Measurements from ENCODE around the gene EIF3L.
"Not testable (repeated sequence)": the region's sequence is repeated elsewhere in the genome, so short reads cannot be mapped to it uniquely, and the experiment has no call there.

EIF3L gene

DNA sequence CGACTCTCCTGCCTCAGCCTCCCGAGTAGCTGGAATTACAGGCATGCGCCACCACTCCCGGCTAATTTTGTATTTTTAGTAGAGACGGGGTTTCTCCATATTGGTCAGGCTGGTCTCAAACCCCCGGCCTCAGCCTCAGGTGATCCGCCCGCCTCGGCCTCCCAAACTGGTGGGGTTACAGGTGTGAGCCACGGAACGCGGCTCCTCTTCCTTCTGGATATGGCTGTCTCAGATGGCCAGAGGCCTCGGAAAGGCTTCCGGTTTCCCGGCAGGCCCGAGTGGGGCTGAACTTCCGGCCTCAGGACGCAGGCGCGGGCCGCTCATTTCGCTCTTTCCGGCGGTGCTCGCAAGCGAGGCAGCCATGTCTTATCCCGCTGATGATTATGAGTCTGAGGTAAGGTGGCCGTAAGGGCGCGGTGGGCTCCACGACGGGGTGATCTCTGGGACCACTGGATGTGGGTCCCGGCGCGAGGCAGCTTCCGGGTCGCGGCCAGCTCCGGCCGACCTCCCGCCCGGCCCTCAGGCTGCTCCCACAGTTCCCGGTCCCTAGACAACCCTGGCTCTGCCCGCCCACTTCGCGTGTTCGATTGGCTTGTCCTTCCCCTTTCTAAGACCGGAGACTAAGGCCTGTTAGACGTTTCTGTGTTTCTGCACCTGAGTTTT is at the start of gene EIF3L:
Gene EIF3L, plus strand, starts transcription at position 331 of the 663 bp plus-strand sequence. Its CDS starts 31 bp downstream, at position 362.
- DNase-seq (ENCODE audit: low read depth) = peak; percentile 89

GRCh38 chr22:37799979-37800378 is 49.2 kb upstream of the EIF3L start:
- not testable (repeated sequence) for DNase-seq (ENCODE audit: low read depth)

GRCh38 chr22:37801946-37802309 is 47.3 kb upstream of the EIF3L start:
- DNase-seq (ENCODE audit: low read depth) = no peak

DNA sequence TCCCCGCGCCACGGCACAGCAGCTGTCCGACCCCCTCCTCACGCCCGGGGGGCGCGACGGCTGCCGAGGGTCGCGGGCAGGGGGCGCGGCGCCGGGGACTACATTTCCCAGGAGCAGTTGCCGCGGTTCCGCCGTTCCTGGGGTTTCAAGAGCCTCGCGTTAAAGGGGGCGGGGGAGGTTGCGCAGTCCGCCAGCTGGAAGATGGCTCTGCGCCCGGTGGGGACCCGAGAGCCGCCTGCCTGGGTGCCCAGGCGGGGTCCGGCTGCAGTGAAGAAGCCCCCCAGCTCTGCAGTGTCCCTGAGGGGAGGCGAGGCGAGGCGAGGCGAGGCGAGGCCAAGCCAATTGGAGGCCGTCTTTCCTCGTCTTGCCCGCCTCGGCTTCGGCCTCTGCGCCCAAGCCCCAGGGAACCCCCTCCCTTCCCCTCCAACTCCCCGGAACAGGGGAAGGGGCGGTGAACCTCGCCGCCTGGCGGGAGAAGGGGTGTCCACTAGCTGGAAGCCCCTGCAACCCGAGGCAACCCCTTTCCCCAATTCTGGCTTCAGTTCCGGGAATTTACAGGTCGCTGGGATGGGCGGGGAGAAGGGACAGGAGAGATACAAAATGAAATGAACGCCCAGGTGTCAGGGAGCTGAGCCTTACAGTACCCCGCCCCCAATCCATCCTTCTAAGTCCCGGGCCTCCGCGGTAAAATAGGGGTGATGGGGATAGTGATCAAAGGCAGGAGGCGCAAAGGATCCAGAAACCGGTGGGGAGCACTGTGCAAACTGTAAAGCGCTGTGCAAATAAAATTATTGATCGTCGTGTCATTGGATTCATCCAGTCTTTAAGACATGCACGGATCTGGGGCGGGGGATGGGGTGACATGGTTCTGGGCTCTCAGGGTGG is 46.7 kb upstream of the EIF3L start:
- peak; percentile 57 for DNase-seq (ENCODE audit: low read depth)

DNA sequence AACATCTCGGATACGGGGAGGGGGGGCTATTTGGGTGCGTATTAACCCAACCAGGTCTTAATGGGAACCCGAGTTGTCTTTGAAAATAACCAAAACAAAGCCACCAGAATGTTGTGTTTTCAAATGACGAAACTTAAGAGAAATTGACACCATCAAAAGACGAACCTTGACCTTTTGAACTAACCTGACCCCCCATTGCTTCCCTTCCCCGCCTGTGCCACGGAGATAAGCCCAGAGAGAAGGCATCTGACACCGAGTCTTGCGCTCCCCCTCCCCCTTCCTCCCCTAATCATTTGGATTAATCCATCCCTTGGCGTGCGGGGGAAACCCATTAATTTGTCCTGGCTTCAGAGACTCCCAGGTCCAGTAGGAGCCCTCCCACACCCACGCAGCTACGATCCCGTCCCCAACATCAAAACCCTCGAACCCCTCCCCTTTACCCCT is 46.0 kb upstream of the EIF3L start:
- DNase-seq (ENCODE audit: low read depth) = no peak

GRCh38 chr22:37803639-37804351 is 45.4 kb upstream of the EIF3L start:
- DNase-seq (ENCODE audit: low read depth) = no peak

GRCh38 chr22:37804352-37804880 is 44.8 kb upstream of the EIF3L start:
- DNase-seq (ENCODE audit: low read depth) = no peak

DNA sequence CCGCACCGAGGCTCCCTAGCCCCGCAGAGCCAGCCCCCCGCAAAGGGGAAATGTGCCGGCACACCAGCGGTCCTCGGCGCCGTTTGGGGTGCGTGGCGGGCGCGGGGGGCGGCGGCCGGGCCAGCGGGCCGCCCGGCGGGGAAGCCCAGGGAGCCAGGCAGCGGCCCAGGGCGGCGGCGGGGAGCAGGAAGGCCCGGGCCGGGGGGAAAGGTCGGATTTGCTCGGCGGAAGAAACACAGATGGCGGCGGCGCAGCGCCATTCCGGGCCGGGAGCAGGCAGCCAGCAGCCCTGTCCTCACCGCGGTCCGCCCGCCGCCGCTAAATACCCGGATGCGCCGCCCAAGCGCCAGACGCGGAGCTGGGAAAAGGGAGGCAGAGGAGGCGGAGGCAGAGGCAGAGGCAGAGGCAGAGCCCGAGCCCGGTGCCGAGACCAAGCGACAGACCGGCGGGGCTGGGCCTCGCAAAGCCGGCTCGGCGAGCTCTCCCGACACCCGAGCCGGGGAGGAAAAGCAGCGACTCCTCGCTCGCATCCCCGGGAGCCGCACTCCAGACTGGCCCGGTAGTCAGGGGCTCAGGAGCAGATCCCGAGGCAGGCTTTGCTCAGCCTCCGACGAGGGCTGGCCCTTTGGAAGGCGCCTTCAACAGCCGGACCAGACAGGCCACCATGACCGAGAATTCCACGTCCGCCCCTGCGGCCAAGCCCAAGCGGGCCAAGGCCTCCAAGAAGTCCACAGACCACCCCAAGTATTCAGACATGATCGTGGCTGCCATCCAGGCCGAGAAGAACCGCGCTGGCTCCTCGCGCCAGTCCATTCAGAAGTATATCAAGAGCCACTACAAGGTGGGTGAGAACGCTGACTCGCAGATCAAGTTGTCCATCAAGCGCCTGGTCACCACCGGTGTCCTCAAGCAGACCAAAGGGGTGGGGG is 44.1 kb upstream of the EIF3L start:
- DNase-seq (ENCODE audit: low read depth) = peak; percentile 87

DNA sequence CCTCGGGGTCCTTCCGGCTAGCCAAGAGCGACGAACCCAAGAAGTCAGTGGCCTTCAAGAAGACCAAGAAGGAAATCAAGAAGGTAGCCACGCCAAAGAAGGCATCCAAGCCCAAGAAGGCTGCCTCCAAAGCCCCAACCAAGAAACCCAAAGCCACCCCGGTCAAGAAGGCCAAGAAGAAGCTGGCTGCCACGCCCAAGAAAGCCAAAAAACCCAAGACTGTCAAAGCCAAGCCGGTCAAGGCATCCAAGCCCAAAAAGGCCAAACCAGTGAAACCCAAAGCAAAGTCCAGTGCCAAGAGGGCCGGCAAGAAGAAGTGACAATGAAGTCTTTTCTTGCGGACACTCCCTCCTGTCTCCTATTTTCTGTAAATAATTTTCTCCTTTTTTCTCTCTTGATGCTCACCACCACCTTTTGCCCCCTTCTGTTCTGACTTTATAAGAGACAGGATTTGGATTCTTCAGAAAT is 43.4 kb upstream of the EIF3L start:
- DNase-seq (ENCODE audit: low read depth) = no peak

- peak; percentile 64 for DNase-seq (ENCODE audit: low read depth)
These were observed 42.5 kb upstream of the EIF3L start for GRCh38 chr22:37806409-37807333.

GRCh38 chr22:37807410-37808293 is 41.6 kb upstream of the EIF3L start, which contains the start of gene GCAT:
Gene GCAT (plus strand): TSS chr22:37807934. CDS start chr22:37807968, 34 bp downstream.
- peak; percentile 97 for DNase-seq (ENCODE audit: low read depth)

DNA sequence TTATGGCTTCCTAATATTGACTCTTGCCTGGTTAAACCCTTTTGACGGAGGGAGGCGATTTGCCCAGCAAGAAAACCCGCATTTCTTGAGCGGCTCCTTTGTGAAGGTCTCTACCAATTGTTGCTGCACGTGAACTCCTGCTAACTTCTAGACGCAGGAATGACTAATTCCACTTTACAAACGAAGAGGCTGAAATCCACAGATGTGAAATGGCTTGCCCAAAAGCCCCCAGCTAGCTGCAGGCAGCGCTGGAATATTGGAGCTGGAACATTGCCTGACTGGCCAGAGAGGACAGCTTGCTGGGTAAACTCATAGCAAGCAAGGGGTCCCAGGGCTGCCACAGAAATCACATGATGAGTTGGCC is 40.9 kb upstream of the EIF3L start:
- DNase-seq (ENCODE audit: low read depth) = no peak

GRCh38 chr22:37809672-37810333 is 39.4 kb upstream of the EIF3L start:
- no peak for DNase-seq (ENCODE audit: low read depth)

DNA sequence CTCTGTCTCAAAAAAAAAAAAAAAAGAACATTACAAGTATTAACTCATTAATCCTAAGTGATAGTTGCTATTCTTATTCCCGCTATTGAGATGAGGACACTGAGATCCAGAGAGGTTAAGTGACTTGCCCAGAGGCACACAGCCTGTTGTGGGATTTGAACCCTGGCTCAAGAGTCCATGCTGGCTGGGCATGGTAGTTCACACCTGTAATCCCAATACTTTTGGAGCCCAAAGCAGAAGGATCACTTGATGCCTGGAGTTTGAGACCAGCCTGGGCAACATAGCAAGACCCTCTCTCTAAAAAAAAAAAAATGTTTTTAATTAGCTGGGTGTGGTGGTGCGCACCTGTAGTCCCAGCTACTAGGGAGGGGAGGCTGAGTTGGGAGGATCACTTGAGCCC is 37.4 kb upstream of the EIF3L start:
- no peak for DNase-seq (ENCODE audit: low read depth)

- no peak for DNase-seq (ENCODE audit: low read depth)
These were observed 36.1 kb upstream of the EIF3L start for GRCh38 chr22:37812869-37813678.

- no peak for DNase-seq (ENCODE audit: low read depth)
These were observed 33.6 kb upstream of the EIF3L start for GRCh38 chr22:37815593-37815992.

- DNase-seq (ENCODE audit: low read depth) = no peak
These were observed 32.6 kb upstream of the EIF3L start for GRCh38 chr22:37816543-37817180.
